GM18867 (cell line): ENCODE measurements around the gene PIWIL4.

Experiments
- ATAC-seq: cut with Tn5 transposase; IDR thresholded peaks from one replicate; pipeline ENCODE4 v1.9.1; 2021; ENCODE audit warnings: mild to moderate bottlenecking, moderate library complexity; ENCODE audit not compliant: unreplicated experiment

The PIWIL4 gene

DNA sequence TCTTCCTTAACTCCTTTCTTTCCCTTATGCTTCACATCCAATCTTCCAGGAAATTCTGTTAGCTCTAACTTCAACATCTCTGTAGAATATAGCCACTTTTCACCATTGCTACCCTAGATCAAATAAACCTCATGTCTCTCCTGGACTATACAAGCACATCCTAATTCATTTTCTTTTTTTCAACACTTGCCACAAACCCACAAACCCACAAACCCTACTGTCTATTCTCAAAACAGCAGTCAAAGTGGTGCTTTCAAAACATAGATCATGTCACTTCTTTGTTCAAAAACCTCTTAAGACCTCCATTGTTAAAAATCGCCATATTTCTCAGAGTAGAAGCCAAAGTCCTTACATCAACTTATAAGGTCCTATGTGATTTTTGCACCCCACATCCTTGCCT is 94.3 kb downstream of the PIWIL4 start:
- ATAC-seq = no peak

DNA sequence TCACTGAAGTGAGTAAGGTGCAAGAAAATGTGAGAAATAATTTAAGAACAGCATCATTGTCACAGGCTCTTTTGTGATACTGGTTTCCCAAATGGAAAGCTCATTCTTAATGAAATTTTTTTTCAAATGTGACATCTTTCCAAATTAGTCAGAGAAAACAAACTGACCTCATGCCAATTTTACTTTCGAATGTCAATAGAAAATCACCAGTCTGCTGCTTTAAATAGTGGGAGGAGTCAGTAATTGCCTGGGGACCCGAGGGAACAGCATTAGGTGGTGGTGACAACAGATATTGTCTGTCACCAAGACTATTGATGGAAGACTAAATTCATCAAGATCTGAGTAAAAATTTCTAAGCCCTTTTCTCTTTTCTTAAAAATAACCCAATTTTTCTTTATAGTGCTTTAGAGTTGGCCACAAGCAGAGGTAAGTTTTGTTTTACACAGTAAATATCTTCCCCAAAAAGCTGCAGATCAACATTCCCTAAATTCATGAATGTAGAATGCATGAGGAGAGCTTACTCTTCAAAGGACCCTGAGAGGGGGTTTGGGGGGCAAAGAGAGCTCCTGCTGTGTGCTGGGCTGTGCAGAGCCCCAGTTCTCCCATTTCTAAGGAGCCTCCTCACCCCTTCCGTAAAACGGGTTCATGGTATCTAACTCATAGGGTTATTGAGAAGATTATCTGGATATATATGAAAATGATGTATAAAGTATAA is 95.1 kb downstream of the PIWIL4 start:
- ATAC-seq = peak; percentile 69

DNA sequence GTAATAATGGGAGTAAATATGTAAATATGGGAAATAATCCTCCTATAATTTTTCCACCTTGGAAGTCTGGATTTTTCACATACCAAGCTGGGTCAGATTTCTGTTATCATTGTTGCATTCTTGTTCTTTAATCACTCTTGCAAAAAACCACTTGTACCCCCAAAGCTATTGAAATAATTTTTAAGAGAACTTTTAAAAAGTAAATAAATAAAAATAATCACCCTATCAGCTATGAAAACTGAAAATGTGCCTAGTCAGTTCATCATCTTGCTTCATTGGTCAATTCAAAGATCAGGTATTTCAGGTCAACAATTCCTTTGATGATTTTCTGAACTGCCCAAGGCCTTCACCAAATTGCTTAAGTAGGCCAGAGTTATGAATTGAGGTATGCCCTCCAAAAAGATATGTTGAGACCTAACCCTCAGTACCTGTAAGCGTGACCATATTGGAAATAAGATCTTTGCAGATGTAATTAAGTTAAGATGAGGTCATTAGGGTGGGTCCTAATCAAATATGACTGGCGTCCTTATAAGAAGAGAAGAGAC is 95.8 kb downstream of the PIWIL4 start:
- ATAC-seq = no peak

DNA sequence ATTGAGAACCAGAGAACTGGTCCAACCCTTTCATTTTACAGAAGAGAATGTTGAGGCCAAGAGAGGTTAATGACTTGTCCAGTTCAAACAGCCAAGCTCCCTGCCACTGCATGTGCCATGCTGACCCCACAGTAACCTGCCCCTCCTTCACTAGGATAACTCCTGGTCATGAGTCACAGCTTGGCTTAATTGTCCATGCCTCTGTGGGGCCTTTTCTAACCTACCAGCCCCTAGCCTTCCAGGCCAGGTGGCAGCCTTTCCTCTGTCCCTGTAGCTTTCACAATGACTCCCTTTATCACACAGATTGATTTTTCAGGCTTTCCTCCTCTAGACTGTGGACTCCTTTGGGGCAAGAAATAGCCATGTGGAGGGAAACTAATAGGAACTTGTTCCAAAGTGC is 97.2 kb downstream of the PIWIL4 start:
- ATAC-seq = no peak

DNA sequence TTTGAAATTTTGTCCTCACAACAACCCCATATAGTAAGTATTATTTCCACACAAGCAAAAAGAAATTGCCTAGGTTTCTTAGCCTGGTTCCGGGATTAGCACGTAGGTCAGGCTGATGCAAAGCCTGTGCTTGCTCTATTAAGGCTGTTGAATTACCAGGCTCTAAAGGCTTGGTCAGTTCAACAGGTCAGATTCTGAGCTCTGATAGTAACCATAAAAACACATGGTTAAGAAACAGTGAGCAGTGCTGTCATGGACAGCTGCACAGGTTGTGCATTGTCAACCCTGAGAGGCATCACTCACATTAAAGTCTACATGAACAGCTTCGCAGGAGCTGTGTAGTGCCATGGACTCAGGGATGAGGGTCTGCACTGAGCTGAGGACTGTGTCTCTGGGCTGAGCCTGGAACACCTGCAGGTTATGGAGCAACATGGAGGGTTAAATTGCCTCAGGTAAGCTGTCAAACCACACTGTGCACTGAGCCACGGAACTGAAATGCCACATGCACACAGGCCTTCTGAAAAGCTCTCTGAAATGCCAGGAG is 98.0 kb downstream of the PIWIL4 start:
- no peak for ATAC-seq

DNA sequence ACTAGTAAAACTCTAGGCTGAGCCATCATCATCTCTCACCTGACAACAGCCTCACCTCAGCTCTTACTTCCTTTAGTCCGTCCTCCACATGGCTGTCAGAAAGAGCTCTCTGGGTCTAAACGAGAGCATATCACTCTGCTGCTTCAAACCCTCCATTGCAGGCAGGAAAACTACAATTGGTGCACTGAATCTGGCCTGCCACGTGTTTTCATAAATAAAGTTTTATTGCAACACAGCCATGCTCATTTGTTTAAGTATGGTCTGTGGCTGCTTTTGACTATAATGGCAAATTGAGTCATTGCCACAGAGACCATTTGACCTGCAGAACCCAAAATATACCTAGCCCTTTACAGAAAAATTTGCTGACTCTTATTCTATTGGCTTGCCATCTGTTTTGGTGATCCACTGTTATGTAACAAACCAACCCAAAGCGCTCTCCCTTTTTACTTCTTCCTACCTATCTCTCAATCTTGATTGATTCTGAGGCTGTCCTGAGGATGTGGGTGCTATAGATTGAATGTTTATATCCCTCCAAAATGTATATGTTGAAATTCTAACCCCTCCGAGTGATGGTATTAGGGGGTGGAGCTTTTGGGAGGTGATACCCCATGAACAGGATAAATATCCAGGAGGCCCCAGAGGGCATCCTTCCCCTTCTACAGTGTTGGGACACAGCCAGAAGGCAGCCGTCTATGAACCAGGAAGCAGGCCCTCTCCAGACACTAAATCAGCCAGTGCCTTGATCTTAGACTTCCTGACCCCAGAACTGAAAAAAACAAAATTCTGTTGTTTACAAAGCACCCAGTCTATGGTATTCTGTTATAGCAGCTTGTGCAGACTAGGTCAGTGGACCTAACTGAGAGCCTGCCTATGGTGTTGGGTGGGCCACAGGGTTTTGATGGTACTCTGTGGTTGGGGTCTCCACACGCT is 99.9 kb downstream of the PIWIL4 start:
- no peak for ATAC-seq

DNA sequence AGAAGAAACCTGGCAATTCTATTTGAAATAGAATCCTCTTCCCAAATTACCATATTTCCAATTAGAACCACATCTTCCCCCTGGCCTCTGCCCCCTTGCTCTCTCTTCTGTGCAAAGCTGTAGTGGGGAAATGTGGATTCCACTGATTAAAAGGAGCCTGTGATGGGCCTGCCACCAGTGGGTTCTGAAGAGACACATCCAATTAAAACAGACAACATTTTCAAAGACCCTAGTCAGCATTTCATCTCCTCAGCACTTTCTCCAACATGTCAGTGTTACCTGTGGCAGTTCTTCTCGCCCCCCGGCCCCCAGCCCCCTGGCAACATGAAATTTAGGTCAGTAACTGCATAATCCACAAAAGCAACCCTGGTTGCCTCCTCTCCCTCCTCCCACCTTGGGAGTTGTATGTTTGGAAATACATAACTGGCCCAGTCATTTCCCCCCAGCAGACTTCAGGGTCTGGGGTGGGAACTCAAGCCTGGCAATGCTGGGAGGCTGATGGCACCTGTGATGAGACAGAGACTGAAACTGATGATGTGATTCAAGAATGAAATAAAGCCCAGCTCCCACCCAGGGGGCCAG is 101.1 kb downstream of the PIWIL4 start:
- no peak for ATAC-seq

DNA sequence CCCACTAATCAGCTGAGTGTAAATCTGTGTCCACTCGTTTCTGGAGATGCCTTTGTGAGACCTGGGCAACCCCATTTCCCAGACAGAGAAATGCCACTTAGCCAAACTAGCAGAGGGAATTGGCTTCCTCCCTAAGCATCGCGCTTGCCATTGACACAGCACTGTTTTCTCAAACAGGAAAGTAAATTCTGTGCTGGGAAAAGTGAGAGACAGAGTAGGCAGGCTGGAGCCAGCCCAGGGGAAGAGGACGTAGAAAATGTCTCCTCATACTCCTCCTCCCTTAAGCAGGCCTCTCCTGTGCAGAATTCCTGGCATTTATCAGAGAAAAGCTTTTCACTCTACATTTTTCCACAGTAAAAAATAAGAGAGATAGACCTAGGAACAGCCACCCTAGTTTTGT is 101.9 kb downstream of the PIWIL4 start:
- ATAC-seq = no peak
